HG02642 (cell line): Measurements from ENCODE around the gene SCG2.
"Not testable (repeated sequence)": the region's sequence is repeated elsewhere in the genome, so short reads cannot be mapped to it uniquely, and the experiment has no call there.

Source experiments
- ATAC-seq: cut with Tn5 transposase; IDR thresholded peaks from one replicate; pipeline ENCODE4 v1.9.1; 2021; ENCODE audit warnings: mild to moderate bottlenecking; ENCODE audit not compliant: unreplicated experiment, poor library complexity

The SCG2 gene

DNA sequence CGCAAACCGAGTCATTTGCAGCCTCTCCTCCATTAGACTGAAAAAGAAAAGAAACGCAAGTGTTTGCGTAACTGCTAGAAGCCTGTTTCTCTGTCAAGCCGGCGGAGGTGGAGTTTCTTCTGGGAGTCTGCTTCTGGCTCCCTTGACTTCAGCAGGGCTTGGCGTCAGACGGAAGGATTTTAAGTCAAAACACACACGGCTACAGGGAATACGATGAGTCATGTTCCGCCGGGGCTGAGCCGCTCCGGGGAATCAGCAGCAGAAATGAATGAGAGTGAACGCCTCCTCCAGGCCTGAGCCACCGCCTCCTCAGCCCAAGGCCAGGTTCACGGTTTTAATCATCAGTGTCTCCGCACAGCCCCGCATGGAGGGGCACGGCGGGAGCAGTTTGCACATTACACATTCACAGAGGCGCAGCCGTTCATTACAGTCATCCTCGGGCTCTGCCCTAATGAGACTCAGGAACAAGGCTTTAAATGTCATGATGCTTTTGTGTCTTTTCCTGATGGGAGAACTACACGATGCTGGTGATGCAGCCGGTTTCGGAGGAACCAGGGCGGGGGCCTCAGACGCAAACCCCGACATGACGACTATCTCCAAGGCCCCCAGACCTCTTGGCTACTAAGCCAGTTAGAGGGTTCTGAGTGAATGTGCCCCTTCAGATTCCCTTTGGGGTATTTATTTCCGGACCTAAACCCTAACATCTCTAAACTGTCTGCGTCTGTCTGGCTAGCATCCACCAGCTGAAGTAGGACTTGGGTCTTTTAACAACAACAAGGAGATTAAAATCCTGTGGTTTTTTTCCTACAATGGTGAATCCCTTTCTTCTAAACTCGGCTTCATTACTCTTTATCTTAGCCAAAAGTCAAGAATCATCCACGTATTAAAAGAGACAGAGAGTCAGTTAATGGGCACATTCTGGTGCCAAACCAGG lies 11.1 kb upstream of the SCG2 start:
- no peak for ATAC-seq

DNA sequence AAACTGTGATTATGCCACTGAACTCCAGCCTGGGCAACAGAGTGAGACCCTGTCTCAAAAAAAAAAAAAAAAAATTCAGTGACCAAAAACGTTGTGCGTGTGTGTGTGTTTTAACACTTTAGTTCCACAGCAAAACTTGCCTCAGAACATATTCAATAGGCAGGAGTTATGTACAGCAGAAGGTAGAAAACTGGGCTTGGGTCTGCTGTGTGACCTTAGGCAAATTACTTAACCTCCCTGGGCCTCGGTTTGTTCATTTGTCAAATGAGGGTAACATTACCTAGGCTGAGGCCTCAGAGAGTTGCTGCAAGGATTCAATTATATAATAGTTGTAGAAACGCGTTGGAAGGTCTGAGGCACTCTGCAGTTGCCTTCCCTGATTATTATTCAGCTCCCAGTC lies 10.3 kb upstream of the SCG2 start:
- no peak for ATAC-seq

DNA sequence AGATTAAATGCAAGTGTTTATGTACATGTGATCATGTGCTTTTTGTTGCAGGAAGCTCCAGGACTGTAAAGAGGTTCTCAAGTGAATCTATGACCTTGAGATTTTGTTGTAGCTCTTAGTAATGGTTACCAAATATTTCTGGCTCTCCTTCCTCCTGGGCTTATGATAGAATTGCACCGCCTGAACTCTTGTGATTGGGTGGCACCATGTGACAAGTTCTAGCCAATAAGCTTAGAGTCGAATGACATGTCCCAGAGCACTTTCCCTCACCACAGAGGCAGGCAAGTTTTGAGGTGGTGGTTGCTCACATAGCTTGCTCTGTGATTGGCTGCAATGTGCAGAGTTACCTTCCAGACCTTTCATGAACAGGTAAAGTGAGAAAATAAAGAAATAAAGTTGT lies 8.9 kb upstream of the SCG2 start:
- ATAC-seq = no peak

DNA sequence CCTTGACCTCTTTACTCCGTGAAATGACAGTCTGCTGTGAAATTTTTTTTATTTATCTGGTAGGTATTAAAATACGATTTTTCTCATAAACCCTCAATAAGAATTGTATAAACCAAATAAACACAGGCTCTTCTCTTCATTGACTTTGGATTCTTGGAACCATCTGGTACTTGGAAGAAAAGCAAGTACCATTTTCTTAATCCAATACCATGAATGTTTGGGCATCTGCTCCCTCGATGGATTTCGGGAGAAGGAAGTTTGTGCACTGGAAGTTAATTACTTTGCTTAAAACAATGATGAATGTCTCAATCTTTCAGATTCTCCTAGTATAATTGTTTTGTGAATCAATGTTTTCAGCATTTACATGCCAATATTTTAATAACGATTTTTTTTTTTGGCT lies 5.3 kb upstream of the SCG2 start:
- no peak for ATAC-seq

DNA sequence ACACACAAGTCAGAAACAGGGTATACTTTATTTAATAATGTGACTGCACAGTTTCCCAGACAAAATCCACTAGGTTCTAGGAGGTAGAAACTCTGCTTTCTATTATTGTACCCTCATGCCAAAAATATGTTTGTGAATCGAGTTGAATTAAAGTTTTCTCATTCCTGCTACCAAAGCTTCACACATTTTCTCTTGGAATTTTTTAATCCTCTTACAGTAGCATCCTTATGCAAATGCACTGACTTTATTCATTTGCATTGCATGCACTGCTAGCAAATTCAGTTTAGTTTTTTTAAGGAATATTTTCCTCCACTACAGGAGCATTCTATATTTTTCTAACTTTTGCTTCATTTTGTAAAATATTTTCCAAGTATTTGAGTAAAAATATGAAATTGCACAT lies 4.8 kb upstream of the SCG2 start:
- ATAC-seq = no peak

DNA sequence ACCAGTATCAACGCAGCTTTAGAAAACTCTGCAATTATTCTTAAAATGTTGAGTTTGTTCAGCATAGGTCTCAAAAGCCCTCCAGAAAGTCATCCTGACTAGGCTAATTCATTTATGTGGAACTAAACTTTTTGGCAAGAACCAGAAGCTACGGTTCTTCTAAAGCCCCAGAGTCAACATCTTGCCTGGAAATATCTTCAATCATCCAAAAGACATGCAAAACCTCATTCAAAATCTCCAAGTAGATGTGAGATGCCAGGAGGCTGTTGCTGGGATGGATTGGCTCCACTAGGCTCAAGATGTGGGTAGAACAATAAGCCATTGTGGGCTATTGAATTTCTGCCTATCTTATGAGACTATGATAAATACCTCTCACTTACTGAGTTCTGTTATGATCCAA lies 2.1 kb upstream of the SCG2 start:
- no peak for ATAC-seq

DNA sequence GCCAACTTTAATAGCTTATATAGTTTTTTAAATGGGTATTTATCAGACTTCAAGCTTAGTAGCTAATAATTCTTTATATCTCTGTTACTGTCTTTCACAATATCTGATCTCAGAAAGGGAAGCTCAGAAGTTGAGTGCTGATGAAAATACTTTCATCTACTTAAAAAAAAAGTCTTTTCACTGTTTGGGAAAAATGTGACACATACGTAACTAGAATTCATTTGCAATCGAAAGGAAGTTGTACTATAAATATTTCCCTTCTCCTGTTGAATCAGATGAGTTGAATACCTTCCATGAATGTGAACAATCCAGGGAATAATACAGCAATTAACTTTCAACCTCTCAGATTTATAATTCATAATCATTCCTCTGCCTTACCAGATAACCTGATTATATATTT lies 811 bp upstream of the SCG2 start:
- no peak for ATAC-seq

DNA sequence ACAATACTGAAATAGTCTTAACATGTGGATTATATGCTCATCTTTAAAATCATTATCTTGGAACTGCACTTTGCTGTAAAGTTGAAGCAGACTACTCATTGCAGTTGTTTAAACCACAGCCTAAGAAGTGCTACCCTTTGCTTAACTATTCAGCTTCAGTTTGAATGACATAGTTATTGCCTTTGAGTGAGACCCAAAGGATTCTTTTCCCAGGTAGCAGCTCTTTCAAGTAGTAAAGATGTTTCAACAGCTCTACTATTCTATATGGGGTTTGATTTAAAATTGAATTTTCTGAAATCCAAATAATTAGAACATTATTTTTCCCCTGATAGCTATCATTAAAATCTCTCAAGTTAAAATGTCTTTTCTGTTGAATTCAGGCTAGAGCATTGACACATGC lies 1.1 kb downstream of the SCG2 start:
- ATAC-seq = no peak

DNA sequence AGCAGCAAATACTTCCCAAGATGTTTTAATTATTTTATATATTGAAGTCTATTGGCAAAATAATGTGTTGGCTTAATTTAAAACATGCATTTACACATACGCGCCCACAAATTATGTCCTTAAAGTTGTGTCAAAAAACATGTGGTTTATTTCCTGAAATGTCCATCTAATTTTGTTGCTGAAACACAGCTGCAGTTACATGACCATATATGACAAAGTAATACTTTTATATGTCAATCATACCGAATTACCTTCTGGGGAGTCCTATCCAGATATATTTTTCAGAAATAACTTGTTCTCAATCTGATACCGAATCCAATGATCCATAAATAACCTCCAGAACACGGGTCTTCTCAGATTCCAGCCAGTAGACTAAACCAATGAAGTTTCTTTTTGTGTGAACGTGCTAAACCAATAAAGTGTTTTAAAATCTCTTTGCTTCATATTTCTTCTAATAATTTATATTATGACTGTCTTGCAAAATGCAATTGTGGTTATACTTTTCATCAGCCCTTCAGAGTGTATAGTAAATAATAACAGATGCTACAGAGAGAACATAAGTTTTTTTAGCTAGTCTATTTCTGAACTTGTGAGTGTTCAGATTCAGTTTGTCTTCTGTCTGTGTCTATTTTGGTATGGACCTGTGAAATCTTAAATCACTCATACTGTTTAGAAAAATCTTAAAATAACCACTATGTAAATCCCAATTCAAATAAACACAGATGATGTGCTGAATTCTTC lies 2.4 kb downstream of the SCG2 start:
- no peak for ATAC-seq

DNA sequence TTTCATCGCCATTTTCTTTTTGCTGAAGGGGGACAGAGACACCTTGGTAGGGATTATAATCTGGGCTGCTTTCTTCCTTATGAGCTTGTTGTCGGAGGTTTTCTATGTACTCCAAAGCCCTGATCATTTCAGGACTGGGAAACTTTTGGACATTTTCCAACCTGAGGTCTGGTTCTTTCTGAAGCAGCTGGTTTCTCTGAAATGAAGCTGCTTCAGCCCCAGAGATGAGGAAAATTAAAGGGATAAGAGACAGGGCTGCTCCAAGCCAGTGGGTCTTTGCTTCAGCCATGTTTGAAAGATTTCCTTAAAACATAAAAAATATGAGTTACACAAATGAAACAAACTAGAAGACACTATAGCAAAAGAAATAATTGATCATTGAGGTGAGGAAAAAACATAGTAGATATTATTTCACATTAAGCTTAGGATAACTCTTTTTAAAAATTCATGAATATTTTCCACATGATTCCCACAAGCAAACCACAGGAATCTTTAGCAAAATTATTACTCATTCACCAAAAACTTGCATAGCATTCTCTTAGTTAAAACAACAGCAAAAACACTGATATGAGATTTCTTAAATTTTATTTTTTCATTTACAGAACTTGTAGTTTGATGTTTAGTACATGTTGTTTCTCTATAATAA lies 3.0 kb downstream of the SCG2 start:
- ATAC-seq = no peak

DNA sequence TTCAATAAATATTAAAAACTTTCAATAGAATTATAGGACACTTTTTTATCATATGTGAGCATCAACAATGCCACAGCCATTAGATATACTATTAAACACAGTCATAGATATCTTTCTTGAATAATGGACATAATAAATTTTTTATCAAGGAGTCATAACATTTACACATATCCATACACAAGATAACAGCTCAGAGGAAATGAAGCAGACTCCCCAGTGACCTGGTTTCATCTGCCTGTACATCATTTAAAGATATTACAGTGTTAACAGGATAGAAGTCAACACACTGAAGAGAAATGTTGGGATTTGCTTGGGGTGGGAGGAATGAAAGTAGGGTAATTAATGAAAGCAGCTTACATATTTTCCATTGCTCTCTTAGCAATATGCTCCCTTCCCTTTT lies 5.1 kb downstream of the SCG2 start:
- ATAC-seq = no peak

DNA sequence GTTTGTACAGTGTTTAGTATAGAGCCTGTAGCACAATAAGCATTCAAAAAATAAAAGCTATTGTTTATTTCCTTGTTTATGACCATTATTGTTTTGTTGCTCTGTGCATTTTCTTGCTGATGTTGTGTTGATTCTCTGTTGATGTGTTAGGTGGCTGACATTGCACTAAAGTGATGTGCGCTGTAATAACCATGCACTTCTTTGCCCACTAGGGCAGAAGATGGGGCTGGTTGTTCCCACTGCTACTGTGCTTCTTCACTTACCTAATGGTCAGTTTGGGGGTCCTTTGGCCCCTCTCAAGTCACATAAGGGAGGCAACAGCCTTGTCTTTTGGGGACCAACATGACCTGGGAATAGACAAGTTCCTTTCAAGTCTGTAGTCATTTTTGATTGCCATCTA lies 6.0 kb downstream of the SCG2 start:
- no peak for ATAC-seq

DNA sequence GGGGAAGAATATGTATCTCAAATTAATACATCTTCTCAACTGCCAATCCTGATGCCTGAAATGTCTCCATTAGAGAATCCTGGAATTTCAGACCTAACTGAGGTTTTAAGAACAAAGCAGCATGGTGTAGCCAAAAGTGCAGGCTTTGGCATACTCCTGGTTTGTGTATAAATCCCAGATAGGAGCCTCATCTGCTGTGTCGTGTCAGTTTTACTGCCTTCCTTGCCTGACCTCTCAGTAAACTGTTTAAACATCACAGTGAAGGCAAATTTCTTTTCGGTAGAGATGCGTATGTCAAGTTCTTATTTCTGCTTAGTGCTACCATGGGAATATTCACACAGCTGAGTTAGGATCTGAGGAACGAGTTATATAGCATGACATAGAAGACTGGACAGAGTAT lies 7.3 kb downstream of the SCG2 start:
- no peak for ATAC-seq

DNA sequence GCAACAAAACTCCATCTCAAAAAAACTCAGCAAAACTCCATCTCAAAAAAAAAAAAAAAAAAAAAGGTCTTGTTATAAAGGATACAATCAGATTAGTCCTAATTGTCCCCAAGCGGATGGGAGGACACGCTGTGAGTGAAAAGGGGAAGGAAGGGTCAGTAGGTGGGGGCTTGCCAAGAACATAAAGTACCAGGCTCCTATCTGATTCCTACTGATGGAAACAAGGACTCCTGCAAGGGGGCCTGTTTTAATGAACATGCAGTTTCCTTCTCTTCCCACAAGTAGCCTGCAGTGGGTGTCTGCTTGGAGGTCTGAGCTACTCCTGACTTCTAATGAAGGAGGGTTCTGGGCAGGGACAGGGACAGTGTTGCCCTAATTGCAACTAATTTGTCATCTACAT lies 7.9 kb downstream of the SCG2 start:
- no peak for ATAC-seq

DNA sequence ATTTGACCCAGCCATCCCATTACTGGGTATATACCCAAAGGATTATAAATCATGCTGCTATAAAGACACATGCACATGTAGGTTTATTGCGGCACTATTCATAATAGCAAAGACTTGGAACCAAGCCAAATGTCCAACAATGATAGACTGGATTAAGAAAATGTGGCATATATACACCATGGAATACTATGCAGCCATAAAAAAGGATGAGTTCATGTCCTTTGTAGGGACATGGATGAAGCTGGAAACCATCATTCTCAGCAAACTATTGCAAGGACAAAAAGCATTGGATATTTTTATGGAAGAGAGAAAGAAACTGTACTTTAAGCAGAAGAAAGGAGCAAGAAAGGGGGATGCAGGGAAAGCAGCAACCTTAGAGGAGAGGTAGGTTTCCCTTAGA lies 9.5 kb downstream of the SCG2 start:
- not testable (repeated sequence) for ATAC-seq

DNA sequence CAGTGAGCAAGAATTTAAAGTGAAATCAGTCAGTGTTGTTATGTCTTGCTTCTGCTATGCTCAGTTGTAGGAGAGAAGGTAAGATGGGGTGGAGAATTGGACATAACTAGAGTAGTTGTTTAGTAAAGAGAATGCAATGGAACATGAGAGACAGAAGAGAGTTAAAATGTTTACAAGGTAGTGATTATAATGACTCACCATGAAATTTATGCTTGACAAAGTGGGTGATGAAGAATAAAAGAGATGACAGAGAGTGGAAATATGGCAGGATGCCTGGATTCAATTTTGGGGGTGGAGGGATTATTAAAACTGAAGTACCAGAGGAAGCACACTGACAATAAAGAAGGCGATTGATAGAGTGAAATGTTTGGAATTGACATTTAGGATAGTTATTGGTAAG lies 10.6 kb downstream of the SCG2 start:
- ATAC-seq = no peak

DNA sequence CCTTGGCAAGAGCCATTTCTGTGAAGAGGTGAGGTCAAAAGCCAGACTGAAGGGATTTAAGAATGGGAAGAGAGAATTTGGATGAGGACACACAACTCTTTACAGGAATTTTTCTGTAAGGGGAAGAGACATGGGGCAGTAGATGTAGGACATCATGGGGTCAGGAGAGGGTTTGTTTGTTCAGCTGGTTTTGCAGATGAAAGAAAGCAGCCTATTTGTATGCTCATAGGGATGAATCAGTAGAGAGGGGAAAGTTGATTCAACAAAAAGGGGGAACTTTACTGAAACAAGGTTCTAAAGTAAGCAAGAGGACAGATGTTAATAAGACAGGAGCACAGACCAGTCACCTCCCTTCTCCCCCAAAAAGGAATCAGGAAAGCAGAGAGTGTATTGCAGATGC lies 11.2 kb downstream of the SCG2 start:
- no peak for ATAC-seq

DNA sequence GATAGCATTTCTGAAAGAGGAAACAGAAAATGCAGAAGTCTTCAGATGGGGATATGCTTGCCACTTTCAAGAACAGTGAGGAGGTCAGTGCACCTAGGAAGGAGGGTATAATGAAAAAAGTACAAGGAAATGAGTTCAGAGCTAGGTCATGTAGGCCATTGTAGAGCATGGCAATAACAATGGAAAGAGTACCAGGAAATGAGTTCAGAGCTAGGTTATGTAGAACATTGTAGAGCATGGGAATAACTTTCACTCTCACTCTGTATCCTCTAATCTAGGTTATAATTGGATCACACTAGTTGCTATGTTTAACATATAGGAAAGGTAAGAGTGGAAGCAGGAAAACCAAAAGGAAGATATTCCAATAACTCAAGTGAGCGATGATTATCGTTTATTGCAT lies 12.3 kb downstream of the SCG2 start:
- no peak for ATAC-seq

DNA sequence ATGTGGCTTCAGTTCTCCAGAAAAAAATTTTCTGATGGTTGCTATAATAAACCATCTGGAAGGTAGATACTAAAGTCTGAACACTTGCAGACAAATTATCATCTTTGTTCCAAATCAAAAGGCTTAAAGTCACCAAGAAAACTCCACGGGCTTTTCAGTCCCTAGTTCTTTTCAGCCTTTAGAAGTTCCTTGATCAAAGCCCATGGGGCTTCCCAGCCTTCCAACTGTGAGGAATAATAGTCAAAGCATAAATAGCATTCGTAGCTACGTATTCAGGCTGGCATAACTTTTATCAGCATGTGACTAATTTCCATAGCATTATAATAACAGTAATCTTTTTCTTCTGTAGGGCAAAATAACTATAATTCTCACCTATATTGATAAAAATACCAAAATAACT lies 13.9 kb downstream of the SCG2 start:
- no peak for ATAC-seq

DNA sequence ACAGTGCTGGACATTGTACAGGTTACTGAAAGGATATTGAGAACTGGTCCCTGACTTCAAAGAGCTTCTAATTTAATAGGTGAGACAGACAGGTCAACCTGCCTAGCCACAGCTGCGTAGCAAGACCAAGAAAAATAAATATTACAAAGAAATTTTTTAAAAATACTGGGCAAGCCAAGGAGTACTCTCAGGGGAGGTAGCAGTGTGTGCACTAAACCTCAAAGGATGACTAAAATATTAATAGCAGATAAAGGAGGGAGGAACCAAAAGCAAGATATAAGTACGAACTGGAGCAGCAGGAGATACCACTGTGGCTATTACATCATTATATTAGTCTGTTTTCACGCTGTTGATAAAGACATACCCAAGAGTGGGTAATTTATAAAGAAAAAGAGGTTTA lies 14.9 kb downstream of the SCG2 start:
- ATAC-seq = no peak

DNA sequence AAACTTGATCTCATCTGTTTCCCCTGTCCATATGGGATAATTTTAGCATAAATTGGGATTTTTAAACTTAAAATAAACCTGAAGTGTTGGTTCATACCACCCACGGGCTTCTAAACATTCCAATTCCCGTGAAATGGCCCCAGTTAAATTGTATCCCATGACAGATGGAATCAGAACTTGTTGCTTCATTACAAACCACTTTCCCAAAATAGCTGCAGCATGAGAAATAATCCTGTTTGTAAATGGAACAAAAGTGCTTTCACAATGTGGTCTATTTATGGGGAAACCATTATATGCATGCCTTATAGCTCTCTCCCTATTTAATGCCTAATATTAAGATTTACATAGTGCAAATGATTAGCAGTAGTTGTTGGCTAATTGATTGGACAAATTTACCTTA lies 15.9 kb downstream of the SCG2 start:
- no peak for ATAC-seq
